Middle frontal gyrus (tissue), 1 donor: ENCODE data around the gene PFN1.

Source experiments
- DNase-seq: peaks from one replicate; pipeline ENCODE4 v3.0.0-alpha.2; 2015; ENCODE audit warnings: low spot score; ENCODE audit errors: extremely low spot score

PFN1 gene

DNA sequence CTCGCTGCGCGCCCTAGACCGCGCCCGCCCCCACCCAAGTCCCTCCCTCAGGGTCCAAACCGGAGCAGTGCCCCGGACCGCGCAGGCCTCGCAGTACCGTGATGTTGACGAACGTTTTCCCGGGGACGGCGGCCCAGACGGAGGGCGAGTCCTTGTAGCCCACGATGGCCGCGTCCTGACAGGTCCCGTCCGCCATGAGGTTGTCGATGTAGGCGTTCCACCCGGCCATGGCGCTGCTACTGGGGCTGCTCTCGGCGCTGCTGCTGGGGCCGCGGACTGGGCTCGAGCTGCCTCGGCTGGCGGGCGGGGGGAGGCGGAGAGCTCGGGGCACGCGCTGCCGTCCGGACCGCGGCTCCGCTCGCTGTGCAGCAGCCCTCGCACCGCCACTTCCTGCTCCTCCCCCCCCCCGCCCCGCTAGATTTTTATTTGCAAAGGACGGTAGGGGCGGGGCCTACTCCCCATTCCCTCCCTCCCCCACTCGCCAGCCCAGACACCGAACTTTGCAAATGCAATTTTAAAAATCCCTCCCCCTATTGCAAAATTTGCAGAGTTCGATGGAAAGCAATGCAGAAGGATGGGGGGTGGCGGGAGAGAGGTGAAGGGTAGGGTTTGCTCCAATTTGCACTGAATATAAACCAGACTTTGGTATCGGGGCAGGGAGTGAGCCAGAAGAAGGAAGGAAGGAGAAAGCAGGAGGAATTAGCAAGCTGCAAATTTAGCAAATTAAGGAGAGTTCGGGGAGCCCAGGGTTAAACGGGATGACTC is at the start of gene PFN1:
Gene PFN1, minus strand, starts transcription at position 365 of the 765 bp plus-strand sequence. Its CDS starts 136 bp downstream, at position 229.
- DNase-seq: peak; percentile 58

- DNase-seq: peak; percentile 87
Measured at GRCh38 chr17:4997302-4998026, 49.1 kb upstream of the PFN1 start, which contains the start of the genes INCA1 and KIF1C. Gene INCA1, minus strand, starts transcription at chr17:4997522. Its CDS starts 3,085 bp downstream, at chr17:4994437. Gene KIF1C, plus strand, starts transcription at chr17:4997950. Its CDS starts 2,297 bp downstream, at chr17:5000247.

DNA sequence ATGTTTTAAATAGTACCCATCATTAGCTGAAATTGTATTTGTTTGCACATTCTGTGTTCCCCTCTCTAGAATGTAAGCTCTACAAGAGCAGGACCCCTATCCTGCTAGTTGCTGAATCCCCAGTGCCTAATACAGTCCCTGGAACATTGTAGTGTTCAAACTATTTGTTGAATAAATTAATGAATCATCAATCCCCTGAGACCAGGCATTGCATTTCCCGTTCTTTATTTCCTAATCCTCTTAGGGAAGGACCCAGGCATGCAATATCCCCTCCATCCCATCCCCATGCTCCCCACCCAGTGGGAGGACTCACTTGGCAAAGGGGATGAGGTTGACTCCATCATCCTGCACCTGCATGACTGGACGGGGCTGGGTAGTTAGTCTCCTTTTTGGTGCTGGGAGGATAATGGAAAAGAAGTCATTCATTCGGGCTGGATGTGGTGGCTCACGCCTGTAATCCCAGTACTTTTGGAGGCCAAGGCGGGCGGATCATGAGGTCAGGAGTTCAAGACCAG is 45.8 kb upstream of the PFN1 start:
- no peak for DNase-seq

DNA sequence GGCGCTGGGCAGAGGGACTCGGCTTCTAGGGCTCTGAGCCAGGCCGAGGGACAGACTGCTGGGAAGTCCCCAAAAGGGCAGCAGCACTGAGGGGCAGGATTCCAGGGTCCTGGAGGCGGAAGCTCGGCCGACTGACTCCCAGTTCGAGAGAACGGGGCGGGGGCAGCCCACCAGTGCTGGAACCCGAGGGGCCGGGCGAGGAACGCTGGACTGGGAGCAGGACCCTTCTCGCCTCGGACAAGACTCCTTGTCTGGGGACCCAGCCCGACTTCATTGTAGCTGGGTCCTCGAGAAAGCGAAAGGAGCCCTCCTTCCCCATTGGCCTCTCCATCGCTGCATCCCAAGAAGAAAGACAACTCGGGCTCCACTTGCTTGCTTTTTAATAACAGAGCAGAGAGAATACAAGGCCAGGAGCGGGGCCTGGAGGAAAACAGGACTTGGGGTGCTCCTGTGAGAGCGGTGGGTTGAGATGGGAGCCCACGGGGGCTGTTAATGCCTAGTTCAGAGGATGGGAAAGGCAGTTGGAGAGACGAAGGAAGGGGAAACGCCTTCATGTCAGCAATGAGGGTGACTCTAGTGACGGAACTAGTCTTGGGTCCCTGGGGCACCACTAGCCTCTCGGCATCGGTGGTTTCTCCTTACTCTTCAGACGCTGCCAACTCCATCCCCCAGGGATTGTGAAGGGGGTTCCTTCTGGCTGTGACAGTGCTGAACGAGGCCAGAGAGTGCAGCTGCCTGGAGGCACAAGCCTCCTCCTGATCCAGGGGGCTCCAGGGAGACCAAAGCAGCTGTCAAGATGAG is 39.6 kb upstream of the PFN1 start:
- DNase-seq: no peak

DNA sequence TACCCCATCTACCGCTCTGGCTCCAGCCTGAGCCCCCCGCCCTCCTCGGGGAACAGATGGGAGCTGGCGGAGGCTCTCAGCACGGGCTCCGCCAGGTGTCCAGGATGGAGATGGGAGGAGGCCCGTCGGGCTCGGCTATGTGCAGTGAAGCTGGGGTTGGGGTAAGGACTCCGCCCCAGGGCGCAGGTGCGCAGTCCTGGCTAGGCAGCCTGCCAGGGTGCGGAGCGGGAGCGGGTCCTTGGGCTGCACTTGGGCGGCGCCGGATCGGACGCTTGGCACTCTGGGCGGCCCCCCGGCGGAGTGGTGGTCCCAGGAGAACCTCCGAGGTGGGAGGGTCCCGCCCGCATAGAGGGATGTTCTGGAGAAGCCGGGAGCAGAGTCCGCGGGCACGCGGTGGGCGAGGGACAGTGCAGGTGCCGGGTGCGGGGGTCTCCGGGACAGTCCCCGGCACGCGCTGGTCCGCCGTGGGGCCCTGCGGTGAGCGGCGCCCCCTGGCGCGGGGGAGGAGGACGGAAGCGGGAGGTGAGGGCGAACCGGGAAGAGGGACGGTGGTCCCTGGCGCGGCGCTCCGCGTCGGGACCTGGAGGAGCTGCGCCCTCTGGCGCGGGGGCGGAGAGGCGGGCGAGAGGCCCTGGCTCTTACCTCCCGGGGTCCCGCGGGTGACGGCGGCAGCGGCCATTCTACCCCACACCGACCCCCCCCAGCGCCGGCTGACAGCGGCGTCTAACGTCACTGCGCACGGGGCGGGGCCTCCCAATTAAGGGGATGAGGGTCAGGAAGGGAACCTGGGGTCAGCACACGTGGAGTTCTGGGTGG is 38.8 kb upstream of the PFN1 start, which contains the start of gene CAMTA2:
Gene CAMTA2, minus strand, starts transcription at position 725 of the 816 bp plus-strand sequence. CDS start 1,453 bp downstream, outside the sequence.
- peak; percentile 73 for DNase-seq

- DNase-seq: no peak
Measured at GRCh38 chr17:4986403-4986802, 38.1 kb upstream of the PFN1 start.

- no peak for DNase-seq
Measured at GRCh38 chr17:4982305-4982704, 34.0 kb upstream of the PFN1 start.

- DNase-seq: no peak
Measured at GRCh38 chr17:4980644-4981216, 32.4 kb upstream of the PFN1 start.

DNA sequence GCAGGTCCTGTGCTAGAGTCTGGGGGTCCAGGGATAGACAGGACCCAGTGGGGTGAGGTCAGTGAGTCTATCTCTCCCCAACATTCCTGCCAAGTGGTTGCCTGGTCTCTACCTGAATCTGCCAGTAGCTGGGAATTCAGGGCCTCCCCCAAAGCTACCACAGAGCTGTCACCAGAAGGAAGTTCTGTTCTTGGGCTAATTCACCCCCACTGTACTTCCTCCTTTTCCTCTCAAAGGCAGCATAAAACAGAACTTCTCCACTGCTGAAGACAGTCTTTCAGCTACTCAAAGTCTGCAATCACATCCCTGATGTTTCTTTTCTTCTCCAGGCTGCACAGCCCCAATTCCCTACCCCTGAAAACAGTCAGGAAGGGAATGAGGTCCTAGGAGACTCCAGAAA is 30.4 kb upstream of the PFN1 start:
- no peak for DNase-seq

DNA sequence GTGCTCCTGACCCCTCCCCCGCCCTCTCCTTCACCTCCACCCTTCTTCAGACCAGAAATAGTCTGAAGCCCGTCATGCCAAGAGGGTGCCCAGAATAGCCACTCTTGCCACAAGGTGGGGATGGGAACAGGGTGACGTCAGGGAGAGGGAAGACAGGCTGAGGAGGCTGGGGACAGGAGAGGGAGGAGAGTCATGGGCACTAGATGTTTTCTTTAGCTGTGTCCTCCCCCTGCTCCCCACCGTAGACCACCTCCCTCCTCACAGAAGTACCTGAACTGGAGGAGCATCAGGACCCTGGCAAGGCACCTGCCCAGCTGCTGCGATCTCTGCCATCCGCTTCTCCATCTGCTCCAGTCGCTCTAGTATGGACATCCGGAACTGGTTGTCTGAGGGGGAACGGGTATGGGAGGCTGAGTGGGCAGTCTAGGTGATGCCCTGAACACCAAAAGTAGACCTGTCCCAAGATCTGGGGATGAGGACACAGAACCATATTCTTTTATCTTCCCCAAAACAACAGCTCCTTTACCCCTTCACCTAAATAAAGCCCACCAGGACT is 25.9 kb upstream of the PFN1 start:
- no peak for DNase-seq

DNA sequence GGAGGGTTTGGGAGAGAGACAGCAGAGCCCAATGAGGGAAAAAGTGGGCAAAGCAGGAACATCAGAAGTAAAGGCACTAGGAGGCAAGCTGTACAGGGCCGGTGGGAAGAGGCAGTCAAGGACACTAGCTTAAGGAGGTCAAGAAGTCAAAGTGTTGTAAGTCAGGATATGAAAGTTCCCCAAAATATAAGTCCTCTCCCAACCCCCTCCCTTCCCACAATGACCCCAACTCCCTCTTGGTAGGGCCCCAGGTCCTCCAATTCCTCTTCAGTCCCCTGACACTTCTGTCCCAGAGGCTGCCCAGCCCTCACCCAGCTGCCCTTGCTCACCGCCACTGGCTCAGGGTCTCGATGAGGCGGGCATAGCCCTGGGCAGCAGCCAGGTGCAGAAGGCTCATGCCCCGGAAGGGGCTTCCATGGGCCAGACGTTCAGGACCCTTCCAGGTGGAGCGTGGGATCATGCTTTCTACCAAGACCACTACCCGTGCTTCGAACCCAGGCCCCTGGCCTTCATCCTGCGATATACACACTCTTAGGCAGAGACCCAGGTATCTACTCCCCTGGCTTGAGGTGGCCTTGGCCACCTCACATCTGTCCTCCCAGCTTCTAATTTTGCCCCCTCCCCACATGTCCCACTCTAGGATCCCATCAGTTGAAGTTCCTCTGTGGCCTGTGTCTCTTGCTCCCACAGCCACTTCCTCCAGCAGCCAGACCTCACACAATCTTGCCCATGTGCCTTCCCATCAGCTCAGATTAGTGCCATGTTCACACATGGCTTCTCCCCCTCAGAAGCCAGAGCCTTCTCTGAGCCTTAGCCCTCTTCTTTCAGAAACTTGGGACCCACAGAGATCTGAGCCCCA is 25.2 kb upstream of the PFN1 start:
- DNase-seq: no peak

- DNase-seq: no peak
Measured at GRCh38 chr17:4972752-4973151, 24.4 kb upstream of the PFN1 start.

DNA sequence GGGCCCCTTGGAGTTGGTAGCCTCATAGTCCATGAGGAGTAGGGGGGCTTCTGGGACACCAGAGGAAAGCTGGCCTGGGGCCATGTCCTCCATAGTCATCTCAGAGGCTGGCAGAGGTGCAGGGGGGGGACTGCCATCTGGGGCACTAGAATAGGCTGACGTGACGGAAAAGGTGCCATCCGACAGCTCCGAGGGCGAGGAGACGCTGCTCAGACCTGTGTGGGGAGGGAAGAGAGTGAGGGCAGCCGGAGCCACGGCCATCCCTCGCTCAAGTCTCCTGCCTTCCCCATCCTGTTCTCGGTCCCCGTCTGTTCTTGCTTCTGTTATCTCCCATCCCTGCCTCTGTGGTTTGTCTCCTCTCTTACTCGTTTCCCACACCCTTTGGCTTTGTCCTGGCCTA is 24.0 kb upstream of the PFN1 start:
- no peak for DNase-seq

GRCh38 chr17:4971826-4972225 is 23.5 kb upstream of the PFN1 start:
- no peak for DNase-seq

DNA sequence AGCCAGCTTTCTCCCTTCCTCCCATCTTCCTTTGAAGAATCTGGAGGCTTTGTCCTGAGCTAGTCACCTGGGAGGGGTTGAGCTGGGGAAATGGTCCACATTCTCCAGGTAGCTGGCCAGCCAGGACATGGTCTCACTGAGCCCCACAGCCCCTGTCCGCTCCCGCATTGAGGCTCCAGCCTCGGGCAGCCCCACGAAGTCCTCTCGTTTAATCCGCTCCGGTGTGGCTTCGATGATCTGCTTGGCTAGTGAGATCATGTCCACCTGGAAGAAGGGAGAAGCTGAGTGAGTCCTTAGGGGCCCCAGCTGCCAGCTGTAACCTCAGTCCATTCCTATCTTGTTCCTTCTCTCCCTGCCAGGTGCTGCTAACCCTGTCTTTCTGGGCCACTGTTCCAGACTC is 21.9 kb upstream of the PFN1 start:
- no peak for DNase-seq

DNA sequence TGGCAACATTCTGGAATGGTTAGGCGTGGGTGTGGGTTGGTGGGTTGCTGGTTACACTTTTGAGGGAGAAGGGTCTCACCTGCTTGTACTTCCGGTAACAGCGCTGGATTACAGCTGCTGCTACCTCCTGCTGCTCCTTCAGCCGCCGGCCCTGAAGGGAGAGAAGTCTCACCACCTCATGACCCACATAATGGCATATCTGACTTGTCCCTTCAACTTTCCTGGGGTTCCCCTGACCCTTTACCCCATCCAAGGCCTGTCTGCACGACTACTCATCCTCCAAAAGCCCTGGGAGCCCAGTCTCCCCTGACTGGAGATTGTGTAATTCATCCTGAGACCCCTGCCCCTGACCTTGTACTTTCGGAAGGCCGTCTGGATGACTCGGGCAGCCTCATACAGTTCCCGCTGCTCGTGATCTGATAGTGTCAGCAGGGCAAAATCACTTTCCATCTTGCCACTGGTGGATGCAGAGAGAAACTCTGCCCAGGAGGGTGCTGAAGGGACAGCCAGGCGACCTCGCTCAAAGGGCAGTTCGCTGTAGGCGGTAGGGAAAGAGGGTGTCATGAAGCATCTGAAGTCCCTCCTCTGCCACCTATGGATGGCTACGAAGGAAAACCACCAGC is 21.3 kb upstream of the PFN1 start:
- DNase-seq: no peak

GRCh38 chr17:4969047-4969550 is 20.8 kb upstream of the PFN1 start:
- DNase-seq: no peak

DNA sequence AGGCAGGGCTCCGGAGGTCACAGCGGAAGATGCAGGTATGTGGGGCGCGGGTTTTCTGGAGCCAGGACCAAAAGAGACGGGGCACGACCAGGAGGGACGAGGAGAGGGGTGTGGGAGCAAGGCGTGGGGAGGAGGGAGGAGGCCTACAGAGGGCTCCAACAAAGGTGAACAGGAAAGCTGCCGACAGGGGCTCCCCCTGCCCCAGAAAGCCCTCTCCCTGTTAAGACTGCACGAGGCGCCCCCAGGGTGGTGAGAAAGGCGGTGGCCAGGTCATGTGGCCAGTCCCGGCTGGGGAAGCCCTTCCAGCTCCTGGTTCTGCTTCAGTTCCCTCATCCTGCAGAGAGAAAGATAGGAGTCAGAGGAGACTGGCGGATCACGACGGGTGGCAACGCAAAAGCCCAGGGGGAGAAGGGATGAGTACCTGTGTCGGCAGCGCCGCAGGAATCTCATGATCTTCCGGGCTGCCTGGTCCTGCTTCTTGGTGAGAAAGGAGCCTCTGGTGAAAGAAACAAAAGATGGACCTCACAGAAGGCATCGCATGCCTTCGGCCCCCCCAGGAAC is 20.2 kb upstream of the PFN1 start:
- DNase-seq: no peak
